SK-N-MC (cell line): ENCODE measurements around the gene ZBTB20.

Experiments
- DNase-seq: peaks from one replicate; pipeline ENCODE4 v3.0.0-alpha.2; 2011; ENCODE audit warnings: low read depth, low spot score
- H3K27ac ChIP-seq: fragments of 200-600 bp; sonication (generic); 2 replicates; pipeline ENCODE4 v1.5.1; 2016; ENCODE audit warnings: mixed run types
- H3K36me3 ChIP-seq: fragments of 200-600 bp; sonication (generic); 2 replicates; pipeline ENCODE4 v1.6.1; 2017; ENCODE audit warnings: antibody characterized with exemption, low read length, mixed read lengths; ENCODE audit not compliant: insufficient read depth
- H3K4me3 ChIP-seq: fragments of 200-600 bp; sonication (generic); 2 replicates; pipeline ENCODE4 v1.5.1; 2016
- H3K9ac ChIP-seq: fragments of 200-600 bp; sonication (generic); 2 replicates; pipeline ENCODE4 v1.8.0; 2017; ENCODE audit warnings: mixed run types, mixed read lengths; ENCODE audit not compliant: insufficient read length
- H3K9me3 ChIP-seq: fragments of 200-600 bp; sonication (generic); 2 replicates; pipeline ENCODE4 v1.6.1; 2017; ENCODE audit warnings: low read depth, mild to moderate bottlenecking, antibody characterized with exemption, low read length, moderate library complexity, mixed read lengths
- EZH2 ChIP-seq: fragments of 200-600 bp; sonication (generic); IDR thresholded peaks from one replicate; pipeline ENCODE4 v1.6.1; 2017; ENCODE audit warnings: antibody characterized with exemption
- FOXP2 ChIP-seq: optimal IDR thresholded peaks from 2 replicates; pipeline ENCODE3; 2011; ENCODE audit warnings: mild to moderate bottlenecking, moderate library complexity; ENCODE audit not compliant: insufficient read depth; ENCODE audit errors: extremely low read length, control extremely low read depth
- POLR2AphosphoS5 ChIP-seq: IDR thresholded peaks from 2 replicates; pipeline ENCODE4 v1.6.1; 2012; ENCODE audit warnings: mild to moderate bottlenecking, low read depth, low read length, borderline replicate concordance

Gene ZBTB20

DNA sequence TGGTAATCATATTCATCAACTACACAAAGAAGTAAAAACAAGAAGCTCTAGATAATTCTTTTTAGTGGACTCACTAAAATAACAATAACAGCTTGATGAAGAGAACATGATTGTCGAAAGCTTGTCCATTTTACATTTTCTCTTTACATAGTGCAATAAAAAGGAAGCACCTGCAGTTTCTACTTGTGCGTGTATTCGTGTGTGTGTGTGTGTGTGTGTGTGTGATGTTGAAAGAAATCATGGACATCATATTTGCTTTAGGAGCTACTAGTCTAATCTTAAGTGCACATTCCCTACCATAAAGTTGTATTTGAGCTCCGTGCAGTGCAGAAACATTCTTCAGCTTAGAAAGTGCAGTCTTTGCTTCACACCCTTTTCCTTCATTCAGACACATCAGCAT lies 288.8 kb downstream of the ZBTB20 start:
- TF ChIP-seq EZH2 (no peak), FOXP2 (no peak), POLR2AphosphoS5 (no peak)
- no peak for DNase-seq
- H3K9me3 ChIP-seq, result no peaks in the 10 kb centered on the region

DNA sequence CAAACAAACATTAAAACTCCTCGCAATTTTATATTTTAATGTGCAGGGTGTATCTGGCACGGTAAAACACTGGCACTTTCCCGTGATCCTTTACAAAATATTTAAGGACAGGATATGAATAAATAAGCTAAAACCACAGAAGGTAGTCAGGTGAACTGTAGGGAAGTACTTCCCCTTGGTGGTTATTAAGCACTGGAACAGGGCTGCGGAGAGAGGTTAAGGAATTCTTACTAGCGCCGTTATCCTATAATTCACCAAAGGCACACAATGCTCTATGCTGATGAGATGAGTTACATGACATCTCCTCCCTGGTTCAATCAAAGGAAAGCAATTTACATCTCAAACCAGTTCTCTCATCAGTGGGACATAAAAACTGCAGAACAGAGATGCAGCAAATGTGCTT lies 289.8 kb downstream of the ZBTB20 start:
- TF ChIP-seq EZH2 (no peak), POLR2AphosphoS5 (no peak), FOXP2 (no peak)
- no peak overlapping the region for H3K9ac ChIP-seq
- H3K9me3 ChIP-seq, result no peaks in the 10 kb centered on the region
- H3K36me3 ChIP-seq, result no peaks in the 10 kb centered on the region
- no peak for DNase-seq
- H3K27ac ChIP-seq, result no peak overlapping the region
- H3K4me3 ChIP-seq, result no peak overlapping the region

More for the DNA sequence above, 288.8 kb downstream of the ZBTB20 start:
- Histone ChIP-seq H3K9ac (no peak overlapping the region), H3K27ac (no peak overlapping the region), H3K36me3 (no peaks in the 10 kb centered on the region), H3K4me3 (no peak overlapping the region)

DNA sequence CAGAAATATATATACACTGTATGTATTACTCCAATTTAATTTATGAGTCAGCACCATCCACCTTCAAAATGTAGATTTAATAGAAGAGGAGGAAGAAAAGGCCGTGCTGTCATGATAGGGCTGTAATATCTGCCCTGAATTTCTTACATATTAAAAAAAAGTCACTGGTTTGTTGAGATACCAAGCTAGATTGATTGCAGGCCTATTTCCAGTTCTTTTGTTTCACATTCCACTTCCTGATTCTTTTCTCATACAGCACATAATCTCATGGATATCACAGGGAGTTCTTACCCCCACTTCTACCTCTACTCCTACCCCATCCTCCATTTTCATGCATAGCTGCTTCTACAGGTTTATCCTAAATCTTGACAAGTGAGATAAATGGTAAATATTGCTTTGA lies 290.3 kb downstream of the ZBTB20 start:
- H3K9me3 ChIP-seq, result no peaks in the 10 kb centered on the region
- no peaks in the 10 kb centered on the region for H3K36me3 ChIP-seq
- H3K4me3 ChIP-seq, result no peak overlapping the region
- TF ChIP-seq POLR2AphosphoS5 (no peak), EZH2 (no peak), FOXP2 (no peak)
- DNase-seq, result no peak
- no peak overlapping the region for H3K9ac ChIP-seq
- H3K27ac ChIP-seq, result no peak overlapping the region

DNA sequence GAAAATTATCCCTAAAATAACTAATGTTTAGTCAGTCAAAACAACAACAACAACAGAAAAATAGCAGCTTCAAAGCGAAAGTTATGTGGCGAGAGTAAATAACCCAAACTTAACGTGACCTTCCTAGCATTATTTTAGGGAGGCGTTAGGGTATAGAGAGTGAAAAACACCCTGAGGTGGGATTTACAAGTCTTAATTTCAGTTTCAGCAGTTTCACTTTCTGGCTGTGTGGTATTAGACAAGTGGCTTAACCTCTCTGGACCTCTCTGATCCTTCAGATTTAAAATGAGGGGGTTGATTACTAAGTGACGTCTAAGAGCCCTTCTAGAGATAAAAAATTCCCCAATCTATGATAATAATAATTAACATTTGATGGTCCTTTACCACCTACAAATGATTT lies 291.2 kb downstream of the ZBTB20 start:
- Histone ChIP-seq H3K27ac (no peak overlapping the region), H3K36me3 (no peaks in the 10 kb centered on the region), H3K9me3 (no peaks in the 10 kb centered on the region), H3K4me3 (no peak overlapping the region), H3K9ac (no peak overlapping the region)
- TF ChIP-seq POLR2AphosphoS5 (no peak), EZH2 (no peak), FOXP2 (no peak)
- DNase-seq, result no peak

DNA sequence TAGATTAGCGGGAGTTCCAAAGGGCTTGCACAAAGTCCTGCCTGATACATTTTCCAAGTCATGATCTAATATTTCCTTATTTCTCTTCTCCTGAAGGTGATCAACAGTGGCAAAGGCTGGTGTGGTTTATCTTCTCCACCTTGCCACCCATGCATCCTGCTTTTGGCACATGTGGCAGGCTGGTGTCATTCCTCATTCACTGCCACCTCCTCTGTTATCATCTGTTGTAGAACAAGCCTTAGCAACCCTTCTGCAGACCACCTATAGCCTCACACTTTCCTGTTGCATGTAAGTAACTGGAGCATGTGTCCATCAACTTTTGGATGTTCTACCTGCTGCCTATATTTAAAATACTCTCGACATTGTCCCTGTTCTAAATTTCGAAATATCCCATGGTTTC lies 294.1 kb downstream of the ZBTB20 start:
- no peak overlapping the region for H3K4me3 ChIP-seq
- DNase-seq, result no peak
- no peaks in the 10 kb centered on the region for H3K36me3 ChIP-seq
- H3K27ac ChIP-seq, result no peak overlapping the region
- TF ChIP-seq EZH2 (no peak), FOXP2 (no peak), POLR2AphosphoS5 (no peak)
- no peaks in the 10 kb centered on the region for H3K9me3 ChIP-seq
- no peak overlapping the region for H3K9ac ChIP-seq

DNA sequence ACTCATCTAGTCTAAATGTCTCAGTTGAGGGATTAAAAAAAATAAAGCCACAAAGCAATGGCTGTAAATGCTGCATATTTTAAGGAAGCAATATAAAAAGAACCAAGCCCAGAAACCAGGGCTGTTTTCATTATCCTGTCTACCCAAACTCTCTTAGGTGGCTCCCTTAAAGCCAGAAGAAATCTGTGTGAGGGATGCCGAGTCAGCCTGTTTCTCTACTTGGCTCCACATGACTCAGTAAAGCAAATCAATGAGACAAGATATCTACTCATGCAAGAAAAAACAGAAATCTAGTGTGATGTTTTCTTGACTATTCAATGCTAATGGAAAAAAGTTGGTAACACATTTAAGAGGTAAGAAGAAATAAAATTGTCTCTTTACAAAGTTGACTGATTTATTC lies 296.2 kb downstream of the ZBTB20 start:
- peak overlapping the region; percentile 29 for H3K9ac ChIP-seq
- no peaks in the 10 kb centered on the region for H3K9me3 ChIP-seq
- peak overlapping the region; percentile 12; the same call in 1 of the 2 replicates for H3K4me3 ChIP-seq
- no peaks in the 10 kb centered on the region for H3K36me3 ChIP-seq
- no peak for DNase-seq
- peak overlapping the region; percentile 67; the same call in 1 of the 2 replicates for H3K27ac ChIP-seq
- TF ChIP-seq EZH2, result no peak
- TF ChIP-seq FOXP2, result no peak
- TF ChIP-seq POLR2AphosphoS5, result no peak

DNA sequence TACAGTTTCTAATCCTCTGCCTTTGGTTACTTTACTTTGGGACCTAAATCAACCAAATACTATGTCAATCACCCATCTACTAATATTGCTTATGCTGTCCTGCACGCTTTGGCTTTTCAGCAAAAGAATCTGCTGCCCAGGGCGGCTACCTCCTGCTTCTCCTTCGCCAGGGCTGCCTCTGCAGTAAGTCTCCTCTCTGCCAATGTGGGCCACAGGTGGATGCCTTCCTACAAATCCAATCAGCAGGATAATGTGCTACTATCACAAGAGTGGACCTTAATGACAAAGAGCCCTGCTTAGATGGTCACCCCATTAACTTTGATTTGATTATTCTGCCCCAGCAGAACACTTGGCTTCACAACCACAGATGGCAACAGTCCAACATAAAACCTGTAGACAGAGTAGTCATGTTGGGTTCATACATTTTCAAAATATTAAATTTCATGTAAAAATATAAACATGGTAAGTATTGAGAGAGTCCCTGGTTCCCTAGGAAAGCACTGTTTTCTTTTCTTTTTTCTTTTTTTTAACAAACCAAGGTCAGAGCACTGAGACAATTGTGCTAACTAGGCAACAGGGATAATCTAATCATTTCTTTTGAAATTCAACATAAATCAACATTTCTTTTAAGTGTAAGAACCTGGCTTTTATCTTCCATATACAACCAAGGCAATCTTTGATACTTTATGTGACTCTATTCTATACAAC lies 298.3 kb downstream of the ZBTB20 start:
- no peak overlapping the region for H3K4me3 ChIP-seq
- no peak for DNase-seq
- H3K36me3 ChIP-seq, result no peaks in the 10 kb centered on the region
- TF ChIP-seq POLR2AphosphoS5, result no peak
- TF ChIP-seq EZH2, result no peak
- H3K9ac ChIP-seq, result no peak overlapping the region
- no peaks in the 10 kb centered on the region for H3K9me3 ChIP-seq
- no peak overlapping the region for H3K27ac ChIP-seq

DNA sequence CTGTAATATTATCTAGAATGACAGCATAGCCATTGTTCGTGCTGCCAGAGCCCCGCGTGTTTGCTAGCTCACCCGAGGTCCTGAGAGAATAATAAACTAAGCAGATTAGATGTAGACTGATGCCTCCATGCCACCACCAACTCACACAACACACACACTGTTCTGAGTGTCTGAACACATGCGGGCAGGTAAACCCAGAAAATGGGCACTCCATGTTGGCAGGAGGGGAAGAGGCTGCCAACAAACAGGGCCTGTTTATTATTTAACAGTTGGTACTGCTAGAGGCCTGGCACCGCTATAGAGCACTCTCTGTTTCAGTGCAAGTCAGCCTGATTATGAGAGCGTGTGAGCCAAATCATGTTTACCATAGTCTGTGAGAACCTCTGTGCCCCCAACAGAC lies 299.0 kb downstream of the ZBTB20 start:
- TF ChIP-seq POLR2AphosphoS5 (no peak), EZH2 (no peak), FOXP2 (no peak)
- no peaks in the 10 kb centered on the region for H3K36me3 ChIP-seq
- no peak overlapping the region for H3K27ac ChIP-seq
- DNase-seq, result no peak
- no peaks in the 10 kb centered on the region for H3K9me3 ChIP-seq
- H3K4me3 ChIP-seq, result no peak overlapping the region
- no peak overlapping the region for H3K9ac ChIP-seq

DNA sequence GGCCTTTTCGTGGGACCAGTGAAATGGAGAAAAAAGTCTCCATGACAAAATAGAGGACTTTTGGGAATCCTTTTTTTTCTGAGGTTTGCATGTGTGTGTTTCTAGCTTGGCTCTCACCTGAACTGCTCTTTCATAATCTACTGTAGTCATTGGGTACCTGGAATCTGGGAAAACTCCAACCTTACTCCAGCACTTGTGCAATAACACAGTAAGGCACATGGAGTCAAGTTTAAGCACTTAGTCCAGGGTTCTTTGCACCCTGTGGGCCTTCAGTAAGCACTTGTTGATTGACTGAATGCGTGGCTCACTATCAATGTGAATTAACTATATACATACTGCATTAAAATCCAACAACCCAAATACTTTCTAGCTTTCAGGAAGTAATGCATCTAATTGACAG lies 299.5 kb downstream of the ZBTB20 start:
- H3K36me3 ChIP-seq, result no peaks in the 10 kb centered on the region
- H3K27ac ChIP-seq, result no peak overlapping the region
- no peaks in the 10 kb centered on the region for H3K9me3 ChIP-seq
- H3K4me3 ChIP-seq, result no peak overlapping the region
- DNase-seq, result no peak
- H3K9ac ChIP-seq, result no peak overlapping the region
- TF ChIP-seq FOXP2, result no peak
- no peak for TF ChIP-seq EZH2
- no peak for TF ChIP-seq POLR2AphosphoS5
